ENCODE measurements around the gene CARD19.

CARD19 gene

DNA sequence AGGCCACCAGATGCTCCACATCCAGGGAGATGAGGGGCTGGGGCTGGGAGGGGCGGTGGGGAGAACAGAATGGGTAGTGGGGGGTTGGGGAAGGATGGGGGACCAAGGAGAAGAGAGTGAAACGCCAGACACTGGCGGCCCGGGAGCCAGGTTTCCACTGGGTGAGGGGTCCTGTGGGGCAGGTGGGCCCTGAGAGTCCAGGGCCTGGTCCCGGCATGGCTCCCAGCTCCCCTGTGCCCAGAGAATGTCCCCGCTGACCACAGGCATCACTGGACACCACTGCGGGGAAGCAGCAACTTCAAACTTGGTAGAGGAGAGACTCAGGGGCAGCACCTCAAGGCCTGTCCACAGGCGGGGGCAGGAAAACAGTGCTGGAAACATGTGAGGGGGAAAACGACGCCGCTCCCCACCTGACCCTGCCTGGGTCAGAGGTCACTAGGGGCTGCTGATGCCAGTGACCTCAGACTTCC lies 24.9 kb downstream of the CARD19 start:
- no peak for DNase-seq (ENCODE audit: low read depth)

DNA sequence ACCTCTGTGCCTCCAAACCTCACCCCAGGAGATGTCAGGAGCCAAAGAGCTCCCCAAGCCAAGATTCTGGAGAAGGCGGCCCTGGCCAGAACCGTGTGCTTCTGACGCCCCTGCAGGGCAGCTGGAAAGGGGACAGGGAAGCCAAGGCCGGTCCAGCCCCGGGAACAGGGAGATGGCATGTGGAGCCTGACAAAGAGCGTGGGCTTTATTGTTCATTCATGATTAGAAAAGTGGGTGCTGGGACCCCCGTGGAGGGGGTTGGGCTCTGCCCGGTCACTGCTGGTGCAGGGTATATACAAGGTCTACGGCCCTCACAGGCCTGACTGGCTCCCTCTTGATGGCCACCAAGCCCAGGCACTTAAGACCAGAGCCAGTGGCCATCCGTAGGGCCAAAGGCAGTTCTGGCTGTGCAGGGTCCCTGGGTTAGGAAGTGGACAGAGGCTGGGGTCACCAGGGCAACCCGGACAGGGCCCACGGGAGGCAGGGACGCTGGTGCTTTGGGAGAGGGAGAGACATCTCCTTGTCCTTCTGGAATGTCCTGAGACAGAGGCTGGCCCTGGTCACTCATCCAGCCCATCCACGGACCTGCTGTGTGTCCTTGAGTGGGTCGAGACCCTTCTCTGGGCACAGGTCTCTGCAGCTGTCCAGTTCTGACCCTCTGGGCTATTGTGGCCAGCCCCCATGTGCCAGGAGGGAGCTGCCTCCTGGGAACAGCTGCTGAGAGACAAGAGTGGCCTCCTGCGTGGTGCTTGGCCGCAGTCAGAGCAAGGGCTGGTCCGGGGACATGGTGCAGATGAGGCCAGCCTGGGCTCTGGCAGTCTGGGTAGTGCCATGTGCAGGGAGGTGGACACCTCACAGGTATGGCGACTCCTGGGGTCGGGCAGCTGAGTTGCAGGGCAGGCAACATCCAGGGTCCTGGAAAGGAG lies 25.6 kb downstream of the CARD19 start:
- DNase-seq (ENCODE audit: low read depth), result no peak

DNA sequence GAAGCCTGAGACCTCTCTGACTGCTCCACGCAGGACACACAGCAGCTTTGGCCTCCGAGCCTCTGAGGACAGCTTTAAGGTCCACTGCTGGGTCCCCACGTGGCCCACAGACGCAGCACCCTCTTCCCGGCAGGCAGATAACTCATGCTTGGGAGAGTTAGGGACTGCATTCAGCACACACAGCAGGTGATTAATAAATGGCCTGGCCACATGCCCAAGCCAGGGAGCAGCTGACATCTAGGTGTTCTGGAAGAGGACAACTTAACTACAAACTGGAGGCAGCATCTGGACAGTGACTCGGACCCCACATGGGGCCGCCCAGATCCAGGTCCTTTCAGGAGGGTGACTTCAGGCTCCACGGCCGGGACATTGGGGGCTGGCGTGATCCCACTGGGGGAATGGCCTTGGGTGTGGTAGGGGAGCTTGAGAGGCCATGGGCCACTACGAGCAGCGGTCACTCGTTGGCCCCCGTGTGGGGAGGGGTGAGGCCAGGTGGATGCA lies 26.8 kb downstream of the CARD19 start:
- no peak for DNase-seq (ENCODE audit: low read depth)

DNA sequence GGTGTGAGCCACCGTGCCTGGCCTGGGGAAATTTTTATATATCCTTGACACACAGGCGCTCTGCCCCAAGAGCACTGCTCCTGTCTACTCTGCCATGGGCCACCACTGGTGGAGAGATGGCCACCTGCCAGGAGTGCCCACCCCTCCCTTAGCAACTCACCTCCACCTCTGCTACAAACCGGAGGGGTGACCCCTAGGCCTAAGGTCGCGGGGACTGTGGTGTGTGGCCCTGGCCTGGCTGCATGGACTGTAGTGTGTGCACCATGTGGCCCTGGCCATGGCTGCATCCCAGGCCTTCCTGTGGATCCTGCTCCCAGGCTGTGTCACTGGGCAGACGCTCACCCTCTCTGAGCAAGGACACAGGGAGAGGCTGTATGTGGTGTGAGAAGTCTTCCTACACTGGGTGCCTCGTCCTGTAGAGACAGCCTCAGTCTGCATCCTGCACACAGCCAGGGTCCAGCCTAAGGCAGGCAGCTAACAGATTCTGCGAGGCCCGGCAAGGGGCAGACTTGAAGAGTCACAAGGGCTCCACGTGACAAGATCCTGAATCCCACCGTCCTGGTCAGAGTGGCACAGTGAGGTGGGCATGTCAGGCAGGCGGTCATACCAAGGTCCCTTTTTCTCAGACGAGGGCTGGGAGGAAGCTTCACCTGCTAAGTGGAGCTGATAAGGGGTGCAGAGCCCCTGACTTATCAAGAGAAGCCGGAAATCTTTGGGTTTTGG lies 27.7 kb downstream of the CARD19 start:
- DNase-seq (ENCODE audit: low read depth), result no peak

DNA sequence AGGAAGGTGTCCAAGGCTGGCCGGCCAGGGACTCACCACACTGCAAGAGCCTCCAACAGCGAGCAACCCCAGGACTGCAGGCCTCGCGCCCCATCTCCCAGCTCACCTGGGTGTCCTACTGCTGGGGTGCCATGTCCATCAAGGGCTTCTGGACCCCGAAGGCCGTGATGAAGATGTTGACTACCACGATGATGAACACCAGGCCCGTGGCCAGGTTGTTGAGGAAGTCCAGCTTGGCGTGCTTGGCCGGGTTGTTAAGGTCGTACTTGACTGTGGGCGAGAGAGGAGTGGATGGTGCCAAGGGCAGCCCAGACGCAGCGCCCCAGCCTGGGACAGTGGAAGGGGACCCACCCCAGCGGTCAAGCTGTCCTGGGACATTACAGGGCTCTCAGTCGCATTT lies 28.8 kb downstream of the CARD19 start:
- no peak for DNase-seq (ENCODE audit: low read depth)

DNA sequence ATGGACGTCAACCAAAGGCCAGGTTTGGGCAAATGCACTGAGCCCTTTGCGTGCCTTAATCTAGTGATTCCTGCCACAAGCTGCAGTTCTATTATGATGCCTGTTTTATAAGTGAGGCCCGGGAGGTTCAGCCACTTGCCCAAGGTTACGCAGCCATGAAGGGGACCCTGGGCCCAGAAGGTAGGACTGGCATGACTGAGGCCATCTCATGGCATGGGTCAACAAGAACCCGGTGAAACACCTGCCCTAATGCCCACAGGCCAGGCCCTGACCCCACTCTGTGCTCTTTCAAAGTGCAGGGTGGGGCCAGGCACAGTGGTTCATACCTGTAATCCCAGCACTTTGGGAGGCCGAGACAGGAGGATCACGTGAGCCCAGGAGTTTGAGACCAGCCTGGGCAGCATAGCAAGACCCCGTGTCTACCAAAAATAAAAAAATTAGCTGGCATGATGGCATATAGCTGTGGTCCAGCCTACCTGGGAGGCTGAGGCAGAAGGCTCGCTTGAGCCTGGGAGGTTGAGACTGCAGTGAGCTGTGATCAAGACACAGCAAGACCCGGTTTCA lies 29.4 kb downstream of the CARD19 start:
- no peak for DNase-seq (ENCODE audit: low read depth)

DNA sequence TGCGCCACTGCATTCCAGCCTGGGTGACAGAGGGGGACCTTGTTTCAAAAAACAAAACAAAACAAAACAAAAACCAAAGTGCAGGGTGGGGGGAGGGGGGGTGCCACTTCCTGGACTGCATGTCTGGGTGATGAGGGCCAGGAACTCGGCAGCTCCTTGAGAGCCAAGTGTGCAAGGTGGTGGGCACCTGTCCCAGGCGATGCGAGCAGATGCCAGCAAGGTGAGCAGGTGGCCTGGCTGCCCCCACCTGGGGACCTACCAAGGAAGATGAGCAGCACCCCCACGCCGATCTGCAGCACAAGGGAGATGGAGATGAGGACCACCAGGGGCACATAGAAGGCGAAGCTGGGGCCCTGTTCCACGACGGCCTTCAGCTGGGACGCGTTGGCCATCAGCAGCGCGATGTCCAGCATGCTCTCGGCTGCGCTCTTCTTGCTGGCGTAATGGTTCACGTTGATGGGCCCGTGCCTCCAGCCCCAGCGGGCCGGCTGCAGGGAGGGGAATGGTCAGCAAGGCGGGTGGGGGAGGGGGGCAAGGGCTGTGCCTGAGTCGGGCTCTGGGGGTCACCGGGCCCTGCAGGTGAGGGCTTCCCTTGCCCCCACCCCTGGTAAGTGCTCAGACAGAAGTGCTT lies 30.2 kb downstream of the CARD19 start:
- no peak for DNase-seq (ENCODE audit: low read depth)

DNA sequence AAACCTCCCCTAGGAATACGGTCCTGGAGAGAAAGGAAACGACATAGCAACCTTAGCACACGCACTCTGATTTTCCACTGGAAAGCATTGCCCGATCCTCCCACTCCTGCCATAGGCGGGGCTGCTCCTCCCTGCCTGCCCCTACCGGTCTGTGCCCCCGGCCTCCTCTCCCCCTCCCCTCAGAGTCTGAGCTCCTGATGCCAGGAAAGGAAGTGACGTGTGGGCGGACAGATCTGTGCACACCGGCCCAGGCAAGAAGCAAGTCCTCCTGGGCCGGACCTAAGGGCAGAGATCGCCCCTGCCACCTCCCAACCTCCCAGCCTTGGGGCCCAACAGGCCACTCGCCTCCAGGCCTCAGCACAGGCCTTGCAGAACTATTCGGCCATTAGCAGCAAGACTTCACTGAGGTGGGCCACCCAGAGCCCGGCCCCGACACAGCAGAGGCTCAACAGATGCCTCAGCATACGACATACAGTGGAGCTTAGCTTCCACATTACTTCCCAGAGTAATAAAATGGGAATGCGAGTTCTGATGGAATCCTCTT lies 30.9 kb downstream of the CARD19 start:
- no peak for DNase-seq (ENCODE audit: low read depth)

DNA sequence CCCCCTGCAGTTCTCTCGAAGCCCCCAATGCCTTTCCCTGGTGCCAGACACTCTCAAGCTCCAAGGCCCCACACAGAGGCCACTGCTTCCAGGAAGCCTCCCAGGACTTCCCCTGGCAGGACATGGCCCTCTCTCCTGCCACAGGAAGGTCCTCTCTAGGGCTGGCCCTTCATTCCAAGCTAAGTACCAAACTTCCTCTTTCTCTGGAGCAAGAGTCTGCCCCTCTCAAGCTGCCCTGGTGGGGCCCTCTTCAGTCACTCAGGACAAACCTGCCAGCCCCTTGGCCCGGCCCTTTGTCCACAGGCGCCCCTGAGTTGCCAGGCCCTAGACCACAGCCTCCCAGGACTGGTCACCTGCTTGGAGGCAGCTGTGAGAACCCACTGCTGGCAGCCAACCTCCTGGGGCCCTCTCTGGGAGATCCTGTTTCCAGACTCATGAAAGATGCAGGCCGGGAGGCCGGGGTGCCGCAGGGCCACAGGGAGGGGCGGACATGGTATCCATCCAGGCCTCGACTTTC lies 31.4 kb downstream of the CARD19 start:
- no peak for DNase-seq (ENCODE audit: low read depth)

DNA sequence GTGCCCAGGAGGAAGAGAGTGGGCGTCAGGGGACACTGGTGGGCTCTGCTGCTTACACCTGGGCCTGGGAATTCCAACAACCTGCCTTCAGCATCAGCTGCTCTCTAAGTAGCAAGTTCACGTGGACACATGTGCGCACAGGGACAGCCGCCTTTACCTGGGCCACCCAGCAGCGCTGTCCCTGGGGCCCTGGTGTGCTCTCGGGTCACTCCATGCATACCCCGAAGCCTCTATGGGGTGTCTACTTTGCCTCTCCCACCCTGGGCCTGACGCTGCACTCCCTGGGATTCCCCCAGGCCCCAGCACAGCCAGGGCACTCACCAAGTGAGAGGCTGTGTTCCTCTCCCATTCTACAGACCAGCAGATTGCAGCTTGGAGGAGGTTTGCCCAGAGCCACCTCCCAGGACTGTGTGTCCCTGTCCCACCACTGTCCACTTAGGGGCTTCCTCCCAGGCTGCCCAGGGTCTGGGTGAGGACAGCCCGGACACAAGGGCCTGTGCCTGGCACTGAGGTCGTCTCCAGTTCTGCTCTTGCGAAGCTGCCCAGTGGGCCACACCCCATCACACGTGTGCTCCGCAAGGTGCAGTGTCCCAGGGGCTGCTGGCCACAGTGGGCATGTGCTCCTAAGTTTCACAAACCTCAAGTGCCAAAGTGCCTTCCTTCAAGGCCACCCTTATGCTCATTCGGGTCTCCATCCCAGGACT lies 32.1 kb downstream of the CARD19 start:
- DNase-seq (ENCODE audit: low read depth), result no peak

DNA sequence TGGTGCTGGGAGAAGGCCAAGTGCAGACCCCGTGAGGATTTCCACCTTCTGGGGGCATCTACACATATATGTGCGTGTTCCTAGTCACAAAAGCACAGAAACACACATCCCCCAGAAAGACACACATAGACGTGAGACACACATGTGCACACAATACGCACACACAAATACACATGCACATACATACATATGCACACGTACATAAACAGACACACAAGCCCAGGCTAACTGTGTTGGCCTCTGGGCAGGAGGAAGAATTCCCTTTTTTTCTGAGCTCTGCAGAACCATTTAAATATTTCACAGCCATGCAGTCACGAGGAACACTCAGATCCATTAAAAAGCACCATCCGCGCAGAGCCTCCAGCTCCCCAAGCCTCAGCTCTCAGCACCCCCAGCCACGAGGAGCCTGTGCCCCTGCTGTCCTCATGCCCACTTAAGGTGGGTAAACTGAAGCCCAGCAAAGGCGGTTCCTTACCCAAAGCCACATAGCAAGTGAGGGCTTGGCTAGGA lies 32.8 kb downstream of the CARD19 start:
- no peak for DNase-seq (ENCODE audit: low read depth)

DNA sequence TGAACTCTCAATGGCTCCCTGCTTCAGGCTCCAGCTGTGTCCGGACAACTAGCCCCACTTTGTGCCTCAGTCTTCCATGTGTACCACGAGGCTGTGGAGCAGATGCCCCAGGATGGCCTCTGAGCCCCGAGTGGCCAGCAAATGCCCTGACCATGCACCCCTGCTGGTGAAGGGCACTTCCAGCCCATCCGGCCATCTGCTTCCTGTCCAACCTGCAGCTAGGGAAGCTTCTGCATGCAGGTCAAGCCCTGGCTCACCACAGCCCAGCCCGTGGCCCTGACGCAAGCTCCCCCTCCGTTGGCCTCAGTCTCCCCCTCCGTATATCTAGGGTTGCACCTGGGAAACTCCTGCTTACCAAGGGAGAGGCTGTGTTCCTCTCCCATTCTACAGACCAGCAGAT lies 33.3 kb downstream of the CARD19 start:
- DNase-seq (ENCODE audit: low read depth), result no peak

DNA sequence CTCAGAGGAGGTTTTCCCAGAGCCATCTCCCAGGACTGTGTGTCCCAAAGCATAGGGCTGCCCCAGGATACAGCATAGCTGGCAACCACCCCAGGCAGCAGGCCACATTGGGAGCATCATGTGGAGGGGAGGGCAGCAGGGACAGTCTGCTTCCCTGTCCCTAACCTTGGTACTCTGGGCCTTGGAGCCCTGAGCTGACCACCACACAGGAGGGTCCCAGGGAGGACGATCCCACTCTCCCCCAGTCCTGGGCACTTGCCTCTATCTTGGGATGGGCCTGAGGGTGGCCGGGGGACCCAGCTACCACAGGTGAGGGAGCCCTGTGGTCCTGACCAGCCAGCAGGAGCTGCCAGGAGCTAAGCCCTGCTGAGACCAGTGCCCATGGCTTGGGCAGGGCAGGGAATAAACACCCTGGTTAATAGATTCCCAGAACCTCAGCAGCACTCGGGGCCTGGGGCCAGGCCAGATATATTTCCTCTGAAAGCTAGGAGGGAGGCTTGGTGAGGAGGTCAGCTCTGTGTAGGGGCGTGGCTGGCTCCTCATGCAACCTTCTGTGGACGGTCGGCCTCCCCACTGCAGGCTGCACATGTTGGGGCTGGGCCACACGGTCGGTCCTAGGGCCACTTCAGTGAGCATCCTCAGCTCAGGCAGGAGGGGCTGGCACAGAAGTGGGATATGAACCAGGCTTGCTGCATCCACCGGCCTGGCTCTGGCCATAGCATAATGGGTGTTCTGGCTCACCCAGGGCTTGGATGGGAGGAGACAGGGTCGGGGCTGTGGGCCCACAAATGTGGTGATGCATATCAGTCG lies 33.9 kb downstream of the CARD19 start:
- DNase-seq (ENCODE audit: low read depth), result no peak

DNA sequence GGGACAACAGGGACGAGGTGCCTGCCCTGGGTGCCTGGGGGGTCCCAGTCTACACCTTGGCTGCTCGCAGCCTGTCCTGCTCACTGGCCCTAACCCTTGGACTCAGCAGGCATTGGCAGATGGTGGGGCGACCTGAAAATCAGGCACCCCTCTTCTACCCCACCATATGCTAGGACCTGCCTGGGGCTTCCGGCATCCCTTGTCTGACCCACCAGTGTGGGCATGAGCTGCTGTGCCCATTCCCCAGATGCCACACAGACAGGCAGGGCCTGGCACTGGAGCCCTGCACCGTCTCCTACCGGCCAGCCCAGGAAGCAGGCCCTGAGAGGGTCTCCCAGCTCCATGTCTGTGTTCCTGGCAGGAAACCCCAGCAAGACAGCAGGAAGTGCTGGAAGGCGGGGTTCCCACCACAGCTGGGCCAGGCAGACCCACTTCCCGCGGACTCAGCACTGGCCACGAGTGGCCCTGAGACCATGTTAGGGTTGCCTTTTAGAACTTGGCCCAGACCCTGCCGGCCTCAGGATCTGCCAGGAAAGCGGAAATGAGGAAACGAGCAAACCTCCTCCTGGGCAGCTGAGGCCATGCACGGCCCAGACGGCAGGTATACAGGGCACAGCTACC lies 35.0 kb downstream of the CARD19 start:
- DNase-seq (ENCODE audit: low read depth), result no peak

DNA sequence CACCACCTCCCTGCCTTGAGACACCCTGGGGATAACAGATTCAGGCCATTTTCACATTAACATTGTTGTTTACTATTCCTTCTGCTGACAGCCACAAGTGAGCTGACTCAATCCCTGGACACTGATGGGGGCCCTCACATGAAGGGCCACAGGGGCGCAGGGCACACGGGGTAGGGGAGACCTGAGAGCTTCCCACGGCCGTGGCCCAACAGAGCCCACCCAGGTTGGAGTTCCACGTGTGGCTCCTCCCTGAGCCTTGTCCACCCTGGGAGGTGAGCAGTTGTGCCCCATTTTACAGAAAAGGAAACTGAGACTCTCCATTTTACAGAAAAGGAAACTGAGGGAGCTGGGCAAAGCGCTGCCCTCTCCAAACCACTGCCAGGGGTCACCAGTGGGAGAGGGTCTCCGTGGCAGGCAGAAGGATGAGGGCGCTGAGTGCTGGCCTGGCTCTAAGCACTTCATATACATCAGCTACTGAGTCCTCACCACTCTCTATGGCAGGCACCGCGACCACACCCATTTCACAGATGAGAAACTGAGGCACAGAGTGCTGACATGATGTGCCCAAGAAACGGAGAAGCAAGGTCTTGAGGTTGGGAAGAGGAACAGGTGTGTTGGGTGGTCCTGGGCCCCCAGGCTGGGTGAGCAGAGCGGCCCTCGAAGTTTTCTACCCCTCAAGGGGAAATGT lies 35.7 kb downstream of the CARD19 start:
- DNase-seq (ENCODE audit: low read depth), result no peak

DNA sequence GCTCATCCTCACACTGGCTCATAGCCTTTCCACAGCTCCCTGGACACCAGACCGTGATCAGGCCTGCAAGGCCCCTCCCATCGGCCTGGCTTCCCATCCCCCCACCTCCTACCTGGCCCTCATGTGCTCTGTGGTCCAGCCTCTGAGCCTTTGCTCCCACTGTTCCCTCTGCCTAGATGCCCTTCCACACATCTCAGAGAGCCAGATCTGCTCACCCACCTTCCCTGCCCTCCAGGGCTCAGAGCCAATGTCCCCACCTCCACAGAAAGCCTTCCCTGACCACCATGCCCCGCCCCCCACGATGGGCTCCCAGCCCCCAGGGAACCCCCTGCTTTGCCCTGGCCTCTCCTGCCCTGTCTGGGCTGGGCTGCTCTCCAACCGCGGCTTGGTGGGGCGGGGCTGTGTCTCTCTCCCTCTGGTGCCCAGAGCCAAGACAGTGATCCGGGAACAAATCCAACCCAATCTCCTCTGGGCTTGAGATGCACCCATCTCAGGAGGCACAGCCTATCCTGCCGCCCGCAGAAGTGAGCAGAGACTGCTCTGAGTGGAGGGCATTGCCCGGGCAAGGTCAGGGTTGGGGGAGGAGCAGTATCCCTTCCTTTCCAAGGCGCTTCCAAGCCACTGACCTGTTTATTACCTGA lies 36.4 kb downstream of the CARD19 start:
- DNase-seq (ENCODE audit: low read depth), result no peak

DNA sequence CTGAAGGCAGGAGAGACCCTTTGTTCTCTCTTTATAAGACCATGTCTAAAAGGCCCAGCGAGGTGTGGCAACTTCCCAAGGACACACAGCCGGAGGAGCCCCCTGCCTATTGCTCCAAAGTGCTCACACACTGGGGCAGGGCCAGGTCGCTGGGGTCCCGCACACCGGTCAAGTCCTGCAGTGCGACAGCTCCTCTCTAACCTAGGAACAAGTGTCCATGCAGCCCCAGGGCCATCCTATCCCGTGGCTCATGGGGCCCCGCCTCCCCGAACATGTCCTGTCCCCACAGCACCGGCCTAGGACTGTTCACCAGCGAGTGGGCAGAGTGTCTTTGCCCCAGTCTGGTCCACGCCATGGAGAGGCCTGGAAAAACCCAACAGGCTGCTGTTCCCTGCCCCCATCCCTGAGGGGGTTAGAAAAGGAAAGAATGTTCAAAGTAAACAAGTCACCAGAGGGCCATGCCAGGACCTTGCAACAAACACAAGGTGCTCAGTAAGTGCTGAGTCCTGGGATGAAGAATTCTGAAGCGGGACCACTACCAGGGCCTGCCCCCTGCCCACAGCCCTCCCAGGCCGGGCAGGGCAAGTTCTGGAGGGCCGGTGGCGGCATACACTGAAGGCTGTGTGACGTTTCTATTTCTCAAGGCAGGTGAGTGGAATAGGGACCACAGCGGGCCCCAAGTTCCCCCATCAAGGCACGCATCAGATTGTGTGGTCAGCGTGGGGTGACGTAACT lies 37.1 kb downstream of the CARD19 start:
- DNase-seq (ENCODE audit: low read depth), result peak; percentile 66

DNA sequence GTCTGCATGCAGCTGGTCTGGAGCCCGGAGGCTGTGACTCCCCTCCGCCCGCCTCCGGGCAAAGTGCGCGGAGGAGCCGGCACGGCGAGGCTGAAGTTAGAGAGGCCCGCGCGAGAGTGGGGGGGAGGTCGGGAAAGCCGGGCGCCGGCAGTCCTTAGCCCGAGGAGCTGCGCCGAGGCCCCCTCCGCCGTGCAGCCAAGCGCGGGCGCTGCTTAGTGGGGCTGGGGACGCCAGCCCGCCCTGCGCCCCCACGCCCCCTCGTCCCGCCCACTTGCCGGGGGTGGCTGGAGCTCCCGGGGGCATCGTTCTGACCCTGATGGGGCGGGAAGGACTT lies 37.6 kb downstream of the CARD19 start:
- no peak for DNase-seq (ENCODE audit: low read depth)

Data from non-pigmented ciliary epithelial cell (primary cell).